Measurements from ENCODE around the gene PCDHGA11. TPM values are rescaled to one million over a fixed set of nuclear protein-coding genes. Genes with fewer than 3 reads are reported as not detected.
"Not testable (repeated sequence)": the region's sequence is repeated elsewhere in the genome, so short reads cannot be mapped to it uniquely, and the experiment has no call there.

PCDHGA11 gene
- total RNA-seq, 1 donor from 2014 or later, result 1.3 TPM

DNA sequence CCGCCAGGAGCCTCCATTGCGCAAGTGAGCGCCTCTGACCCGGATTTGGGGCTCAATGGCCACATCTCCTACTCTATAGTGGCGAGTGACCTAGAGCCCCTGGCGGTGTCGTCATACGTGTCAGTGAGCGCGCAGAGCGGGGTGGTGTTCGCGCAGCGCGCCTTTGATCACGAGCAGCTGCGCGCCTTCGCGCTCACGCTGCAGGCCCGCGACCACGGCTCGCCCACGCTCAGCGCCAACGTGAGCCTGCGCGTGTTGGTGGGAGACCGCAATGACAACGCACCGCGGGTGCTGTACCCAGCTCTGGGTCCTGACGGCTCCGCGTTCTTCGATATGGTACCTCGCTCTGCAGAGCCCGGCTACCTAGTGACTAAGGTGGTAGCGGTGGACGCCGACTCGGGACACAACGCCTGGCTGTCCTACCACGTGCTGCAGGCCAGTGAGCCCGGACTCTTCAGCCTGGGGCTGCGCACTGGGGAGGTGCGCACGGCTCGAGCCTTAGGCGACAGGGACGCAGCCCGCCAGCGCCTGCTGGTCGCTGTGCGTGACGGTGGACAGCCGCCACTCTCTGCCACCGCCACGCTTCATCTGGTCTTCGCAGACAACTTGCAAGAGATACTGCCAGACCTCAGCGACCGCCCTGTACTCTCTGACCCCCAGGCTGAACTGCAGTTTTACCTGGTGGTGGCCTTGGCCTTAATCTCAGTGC is 11.1 kb upstream of the PCDHGA11 start:
- TF ChIP-seq, protein P1, sequence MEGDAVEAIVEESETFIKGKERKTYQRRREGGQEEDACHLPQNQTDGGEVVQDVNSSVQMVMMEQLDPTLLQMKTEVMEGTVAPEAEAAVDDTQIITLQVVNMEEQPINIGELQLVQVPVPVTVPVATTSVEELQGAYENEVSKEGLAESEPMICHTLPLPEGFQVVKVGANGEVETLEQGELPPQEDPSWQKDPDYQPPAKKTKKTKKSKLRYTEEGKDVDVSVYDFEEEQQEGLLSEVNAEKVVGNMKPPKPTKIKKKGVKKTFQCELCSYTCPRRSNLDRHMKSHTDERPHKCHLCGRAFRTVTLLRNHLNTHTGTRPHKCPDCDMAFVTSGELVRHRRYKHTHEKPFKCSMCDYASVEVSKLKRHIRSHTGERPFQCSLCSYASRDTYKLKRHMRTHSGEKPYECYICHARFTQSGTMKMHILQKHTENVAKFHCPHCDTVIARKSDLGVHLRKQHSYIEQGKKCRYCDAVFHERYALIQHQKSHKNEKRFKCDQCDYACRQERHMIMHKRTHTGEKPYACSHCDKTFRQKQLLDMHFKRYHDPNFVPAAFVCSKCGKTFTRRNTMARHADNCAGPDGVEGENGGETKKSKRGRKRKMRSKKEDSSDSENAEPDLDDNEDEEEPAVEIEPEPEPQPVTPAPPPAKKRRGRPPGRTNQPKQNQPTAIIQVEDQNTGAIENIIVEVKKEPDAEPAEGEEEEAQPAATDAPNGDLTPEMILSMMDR (IDR thresholded peaks at IDR 0.05), result no peak
- DNase-seq (ENCODE audit: low spot score), result no peak
- Mint-ChIP-seq H3K9me3 (ENCODE audit: low read depth) (peaks cover 36% of the 10 kb centered on the region), H3K4me3 (ENCODE audit: unreplicated experiment) (peak overlapping the region; percentile 93), H3K36me3 (ENCODE audit: low read depth) (peaks cover 44% of the 10 kb centered on the region), H3K4me1 (ENCODE audit: low read depth) (peaks cover 41% of the 10 kb centered on the region), H3K27me3 (ENCODE audit: low read depth) (no peaks in the 10 kb centered on the region), H3K27ac (ENCODE audit: unreplicated experiment) (no peak overlapping the region)

DNA sequence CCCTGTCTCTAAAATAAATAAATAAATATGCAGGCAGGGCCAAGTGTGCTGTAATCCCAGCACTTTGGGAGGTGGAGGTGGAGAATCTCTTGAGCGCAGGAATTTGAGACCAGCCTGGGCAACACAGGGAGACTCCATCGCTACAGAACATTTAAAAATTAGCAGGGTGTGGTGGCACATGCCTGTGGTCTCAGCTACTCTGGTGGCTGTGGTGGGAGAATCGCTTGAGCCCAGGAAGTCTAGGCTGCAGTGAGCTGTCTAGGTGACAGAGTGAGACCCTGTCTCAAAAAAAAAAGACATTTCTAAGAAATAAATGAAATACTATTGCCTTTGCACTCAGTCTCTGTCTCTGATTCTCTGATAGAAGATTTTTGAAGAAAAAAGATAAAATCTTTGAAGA is 9.3 kb upstream of the PCDHGA11 start:
- TF ChIP-seq, protein P1 (IDR thresholded peaks at IDR 0.05), result no peak
- H3K36me3 Mint-ChIP-seq (ENCODE audit: low read depth), result peaks cover 53% of the 10 kb centered on the region
- H3K9me3 Mint-ChIP-seq (ENCODE audit: low read depth), result peaks cover 44% of the 10 kb centered on the region
- H3K4me3 Mint-ChIP-seq (ENCODE audit: unreplicated experiment), result peak overlapping the region; percentile 50
- peaks cover 41% of the 10 kb centered on the region for H3K4me1 Mint-ChIP-seq (ENCODE audit: low read depth)
- peak overlapping the region; percentile 70 for H3K27ac Mint-ChIP-seq (ENCODE audit: unreplicated experiment)
- no peak for DNase-seq (ENCODE audit: low spot score)
- H3K27me3 Mint-ChIP-seq (ENCODE audit: low read depth), result no peaks in the 10 kb centered on the region

DNA sequence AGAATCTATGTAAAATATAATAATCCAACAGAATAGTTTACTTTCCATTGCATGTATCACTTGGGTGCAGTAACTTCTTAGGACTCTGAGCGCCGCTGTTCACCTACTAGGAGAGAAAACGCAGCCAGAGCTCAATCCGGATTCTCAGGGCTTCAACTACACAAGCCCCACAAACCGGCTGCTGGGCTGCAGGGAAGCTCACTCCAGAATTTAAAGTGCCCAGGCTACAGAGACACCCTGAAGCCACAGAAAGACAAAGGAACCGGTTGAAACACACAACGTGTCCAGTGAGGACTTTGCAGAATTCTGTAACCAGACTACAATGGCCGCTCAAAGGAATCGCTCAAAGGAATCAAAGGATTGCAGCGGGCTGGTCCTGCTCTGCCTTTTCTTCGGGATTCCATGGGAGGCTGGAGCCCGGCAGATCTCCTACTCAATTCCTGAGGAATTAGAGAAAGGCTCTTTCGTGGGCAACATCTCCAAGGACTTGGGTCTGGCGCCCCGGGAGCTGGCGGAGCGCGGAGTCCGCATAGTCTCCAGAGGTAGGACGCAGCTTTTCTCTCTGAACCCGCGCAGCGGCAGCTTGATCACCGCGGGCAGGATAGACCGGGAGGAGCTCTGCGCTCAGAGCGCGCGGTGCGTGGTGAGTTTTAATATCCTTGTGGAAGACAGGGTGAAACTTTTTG is 7.9 kb upstream of the PCDHGA11 start, which contains the start of gene PCDHGA10:
PCDHGA10 (plus strand) TSS at position 134 of the 686 bp plus-strand sequence; CDS start at position 323, 189 bp downstream.
- H3K9me3 Mint-ChIP-seq (ENCODE audit: low read depth), result peaks cover 48% of the 10 kb centered on the region
- H3K27ac Mint-ChIP-seq (ENCODE audit: unreplicated experiment), result peak within 1 kb of the TSS; percentile 86
- peaks cover 35% of the 10 kb centered on the region for H3K4me1 Mint-ChIP-seq (ENCODE audit: low read depth)
- H3K36me3 Mint-ChIP-seq (ENCODE audit: low read depth), result peaks cover 56% of the 10 kb centered on the region
- no peak for DNase-seq (ENCODE audit: low spot score)
- peak within 1 kb of the TSS; percentile 82 for H3K4me3 Mint-ChIP-seq (ENCODE audit: unreplicated experiment)
- TF ChIP-seq, protein P1 (IDR thresholded peaks at IDR 0.05), result peak; percentile 78
- H3K27me3 Mint-ChIP-seq (ENCODE audit: low read depth), result no peaks in the 10 kb centered on the region

DNA sequence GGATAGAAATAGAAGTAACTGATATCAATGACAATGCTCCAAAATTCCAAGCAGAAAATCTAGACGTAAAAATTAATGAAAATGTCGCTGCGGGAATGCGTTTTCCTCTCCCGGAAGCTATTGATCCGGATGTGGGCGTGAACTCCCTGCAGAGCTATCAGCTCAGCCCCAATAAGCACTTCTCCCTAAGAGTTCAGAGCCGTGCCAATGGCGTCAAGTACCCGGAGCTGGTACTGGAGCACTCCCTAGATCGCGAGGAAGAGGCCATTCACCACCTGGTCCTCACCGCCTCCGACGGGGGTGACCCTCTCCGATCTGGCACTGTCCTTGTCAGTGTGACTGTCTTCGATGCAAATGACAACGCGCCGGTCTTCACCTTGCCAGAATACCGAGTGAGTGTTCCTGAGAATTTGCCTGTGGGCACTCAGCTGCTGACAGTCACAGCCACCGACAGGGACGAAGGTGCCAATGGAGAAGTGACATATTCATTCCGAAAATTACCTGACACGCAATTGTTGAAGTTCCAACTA is 7.2 kb upstream of the PCDHGA11 start:
- peaks cover 51% of the 10 kb centered on the region for H3K9me3 Mint-ChIP-seq (ENCODE audit: low read depth)
- no peaks in the 10 kb centered on the region for H3K27me3 Mint-ChIP-seq (ENCODE audit: low read depth)
- peaks cover 30% of the 10 kb centered on the region for H3K4me1 Mint-ChIP-seq (ENCODE audit: low read depth)
- H3K36me3 Mint-ChIP-seq (ENCODE audit: low read depth), result peaks cover 58% of the 10 kb centered on the region
- no peak for DNase-seq (ENCODE audit: low spot score)
- TF ChIP-seq, protein P1 (IDR thresholded peaks at IDR 0.05), result no peak
- H3K27ac Mint-ChIP-seq (ENCODE audit: unreplicated experiment), result peak overlapping the region; percentile 86
- H3K4me3 Mint-ChIP-seq (ENCODE audit: unreplicated experiment), result peak overlapping the region; percentile 82

DNA sequence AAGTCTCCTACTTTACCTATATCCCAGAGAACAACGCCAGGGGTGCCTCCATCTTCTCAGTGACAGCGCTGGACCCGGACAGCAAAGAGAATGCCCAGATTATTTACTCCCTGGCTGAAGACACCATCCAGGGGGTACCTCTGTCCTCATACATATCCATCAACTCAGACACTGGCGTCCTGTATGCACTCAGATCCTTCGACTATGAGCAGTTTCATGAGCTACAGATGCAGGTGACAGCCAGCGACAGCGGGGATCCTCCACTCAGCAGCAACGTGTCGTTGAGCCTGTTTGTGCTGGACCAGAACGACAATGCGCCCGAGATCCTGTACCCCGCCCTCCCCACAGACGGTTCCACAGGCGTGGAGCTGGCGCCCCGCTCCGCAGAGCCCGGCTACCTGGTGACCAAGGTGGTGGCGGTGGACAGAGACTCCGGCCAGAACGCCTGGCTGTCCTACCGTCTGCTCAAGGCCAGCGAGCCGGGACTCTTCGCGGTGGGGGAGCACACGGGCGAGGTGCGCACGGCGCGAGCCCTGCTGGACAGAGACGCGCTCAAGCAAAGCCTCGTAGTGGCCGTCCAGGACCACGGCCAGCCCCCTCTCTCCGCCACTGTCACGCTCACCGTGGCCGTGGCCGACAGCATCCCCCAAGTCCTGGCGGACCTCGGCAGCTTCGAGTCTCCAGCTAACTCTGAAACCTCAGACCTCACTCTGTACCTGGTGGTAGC is 6.1 kb upstream of the PCDHGA11 start:
- DNase-seq (ENCODE audit: low spot score); H3K27ac Mint-ChIP-seq (ENCODE audit: unreplicated experiment); H3K27me3 Mint-ChIP-seq (ENCODE audit: low read depth); H3K4me3 Mint-ChIP-seq (ENCODE audit: unreplicated experiment): not testable (repeated sequence)
- H3K4me1 Mint-ChIP-seq (ENCODE audit: low read depth), result peaks cover 23% of the 10 kb centered on the region
- peaks cover 50% of the 10 kb centered on the region for H3K9me3 Mint-ChIP-seq (ENCODE audit: low read depth)
- peaks cover 58% of the 10 kb centered on the region for H3K36me3 Mint-ChIP-seq (ENCODE audit: low read depth)

DNA sequence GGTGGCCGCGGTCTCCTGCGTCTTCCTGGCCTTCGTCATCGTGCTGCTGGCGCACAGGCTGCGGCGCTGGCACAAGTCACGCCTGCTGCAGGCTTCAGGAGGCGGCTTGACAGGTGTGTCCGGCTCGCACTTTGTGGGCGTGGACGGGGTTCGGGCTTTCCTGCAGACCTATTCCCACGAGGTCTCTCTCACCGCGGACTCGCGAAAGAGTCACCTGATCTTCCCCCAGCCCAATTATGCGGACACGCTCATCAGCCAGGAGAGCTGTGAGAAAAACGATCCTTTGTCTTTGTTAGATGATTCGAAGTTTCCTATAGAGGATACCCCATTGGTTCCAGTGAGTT is 5.6 kb upstream of the PCDHGA11 start:
- not testable (repeated sequence) for H3K4me3 Mint-ChIP-seq (ENCODE audit: unreplicated experiment); H3K27ac Mint-ChIP-seq (ENCODE audit: unreplicated experiment); DNase-seq (ENCODE audit: low spot score); H3K27me3 Mint-ChIP-seq (ENCODE audit: low read depth)
- peaks cover 21% of the 10 kb centered on the region for H3K4me1 Mint-ChIP-seq (ENCODE audit: low read depth)
- peaks cover 60% of the 10 kb centered on the region for H3K36me3 Mint-ChIP-seq (ENCODE audit: low read depth)
- peaks cover 52% of the 10 kb centered on the region for H3K9me3 Mint-ChIP-seq (ENCODE audit: low read depth)
